ENCODE data around the gene SLC25A33. TPM values are rescaled to one million over a fixed set of nuclear protein-coding genes. Genes with fewer than 3 reads are reported as not detected.

Gene SLC25A33
- total and polyA plus RNA-seq, 2 of the 8 experiments (the other 6 are each of a cell fraction or from before 2014, with no cell fraction given): 7.8 to 12.8 TPM

DNA sequence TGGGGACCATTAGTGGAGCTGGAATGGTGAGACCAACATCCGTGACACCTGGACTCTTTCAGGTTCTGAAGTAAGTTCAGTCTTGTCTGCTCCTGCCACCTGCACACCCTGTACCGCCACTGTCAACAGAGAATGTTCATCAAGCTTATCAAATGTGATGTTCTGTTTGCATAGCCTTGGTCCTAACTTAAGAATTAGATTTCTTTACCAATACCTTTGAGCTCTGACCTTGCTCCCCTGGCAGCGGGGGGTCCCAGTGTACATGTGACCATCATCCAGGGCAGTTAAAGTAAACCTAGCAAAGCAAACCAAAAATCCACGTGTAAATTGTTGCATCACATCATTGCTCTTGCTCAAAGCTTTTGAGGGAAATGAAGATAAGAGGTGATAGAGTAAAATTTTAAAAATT, 14.5 kb downstream of the SLC25A33 start:
- H3K23ac ChIP-seq (ENCODE audit: insufficient read length): no peak overlapping the region
- CTCF ChIA-PET (ENCODE audit: partially characterized antibody): interaction anchor here (0.7 to 2.0 kb wide), 11 partner anchors 9 to 264 kb away, joined by 3 to 6 read pairs (median 3); no protein-coding TSS in a partner anchor
- H3K27me3 ChIP-seq (replicated peaks in 1 of 4; ENCODE audit: control insufficient read depth in 3 of 4, extremely low read depth in 1 of 4, insufficient read depth in 3 of 4, low read length in 3 of 4): peaks cover 0 to 7% (median 3%) of the 10 kb centered on the region in 4 experiments; a peak in 3 of 7 replicates
- no peak overlapping the region for H3K4ac ChIP-seq (replicated peaks; ENCODE audit: insufficient read length, low read depth, low read length)
- POLR2A ChIA-PET (ENCODE audit: partially characterized antibody): interaction anchor here (1.3 to 1.7 kb wide), 3 partner anchors 10 to 31 kb away, joined by 4 to 12 read pairs (median 5); partner anchors contain the start of gene SLC25A33
- FAIRE-seq (no peak), DNase-seq (ENCODE audit: low read depth in 1 of 2, low spot score in 2 of 2) (no peak)
- H3K9me3 ChIP-seq (ENCODE audit: insufficient read depth in 2 of 2, low read depth in 1 of 2, low read length in 1 of 2): no peaks in the 10 kb centered on the region
- H4K8ac ChIP-seq (ENCODE audit: extremely low read depth, insufficient read depth, low read length): no peak overlapping the region
- no peak overlapping the region for H2BK12ac ChIP-seq (ENCODE audit: low read depth, low read length)
- H2AK5ac ChIP-seq (ENCODE audit: low read depth, low read length): no peak overlapping the region
- H3K18ac ChIP-seq (ENCODE audit: extremely low read depth, low read length): no peak overlapping the region
- no peak overlapping the region for H2BK5ac ChIP-seq (ENCODE audit: low read depth, low read length)
- H3K23me2 ChIP-seq (ENCODE audit: low read depth, low read length): no peaks in the 10 kb centered on the region; the same call in 1 of the 2 replicates
- no peak overlapping the region for H3K4me2 ChIP-seq (ENCODE audit: insufficient read depth in 1 of 2, low read depth in 2 of 2, low read length in 2 of 2)
- no peak overlapping the region for H3K56ac ChIP-seq (replicated peaks; ENCODE audit: insufficient read length, low read depth, low read length)
- no peak overlapping the region for H3K9ac ChIP-seq (replicated peaks in 1 of 4; ENCODE audit: extremely low read depth in 1 of 4, low read depth in 3 of 4, low read length in 3 of 4)
- H4K5ac ChIP-seq (ENCODE audit: insufficient read length, low read depth, low read length): no peak overlapping the region
- no peak overlapping the region for H3K4me3 ChIP-seq (ENCODE audit: extremely low read depth in 1 of 4, insufficient read depth in 2 of 4, low read depth in 3 of 4, low read length in 4 of 4)
- no peak overlapping the region for H2AFZ ChIP-seq (ENCODE audit: low read length)
- peaks cover 12 to 38% of the 10 kb centered on the region in 2 experiments; a peak in 3 of 4 replicates for H3K79me2 ChIP-seq (ENCODE audit: control insufficient read depth in 1 of 2, insufficient read depth in 2 of 2, low read length in 2 of 2)
- H3K14ac ChIP-seq (ENCODE audit: insufficient read length): no peak overlapping the region
- TF ChIP-seq JUND (IDR thresholded peaks at IDR 0.05; ENCODE audit: low read length) (no peak), SIX5 (IDR thresholded peaks at IDR 0.05; ENCODE audit: low read depth, low read length) (no peak), CEBPB (IDR thresholded peaks at IDR 0.05; ENCODE audit: low read depth, low read length) (no peak)
- peaks cover 3 to 45% (median 28%) of the 10 kb centered on the region in 4 experiments; a peak in 7 of 8 replicates for H3K36me3 ChIP-seq (ENCODE audit: control insufficient read depth in 2 of 4, insufficient read depth in 4 of 4, low read length in 3 of 4)
- WGBS, 2 experiments (ENCODE audit: extremely low coverage in 1 of 2, insufficient coverage in 1 of 2, insufficient read length in 1 of 2, insufficient replicate concordance in 2 of 2, low coverage in 1 of 2, low lambda C conversion rate in 2 of 2, missing lambda C conversion rate in 1 of 2): 91% methylated on average over 4 of the region's 4 CpGs; no CpG with 5 or more reads in 1 of the 2 experiments
- H2BK120ac ChIP-seq (replicated peaks; ENCODE audit: low read depth, low read length): no peak overlapping the region
- H2BK20ac ChIP-seq (ENCODE audit: low read length): no peak overlapping the region
- H3K27ac ChIP-seq (ENCODE audit: low read depth, low read length): no peak overlapping the region
- H3K4me1 ChIP-seq (replicated peaks in 1 of 4; ENCODE audit: control insufficient read depth in 3 of 4, insufficient read depth in 4 of 4, low read length in 3 of 4): no peaks in the 10 kb centered on the region; a peak in 1 of 7 replicates
- H3K79me1 ChIP-seq (ENCODE audit: low read depth, low read length): peaks cover 6% of the 10 kb centered on the region
- peaks cover 5 to 25% of the 10 kb centered on the region in 2 experiments for H4K20me1 ChIP-seq (replicated peaks in 1 of 2; ENCODE audit: control insufficient read depth in 1 of 2, insufficient read depth in 2 of 2, low read length in 2 of 2)
- H2BK15ac ChIP-seq (ENCODE audit: low read length): no peak overlapping the region
- H4K91ac ChIP-seq (replicated peaks; ENCODE audit: insufficient read length, low read length): no peak overlapping the region

All from H1 (cell line).